Activated CD8-positive, alpha-beta memory T cell treated with anti-CD3 and anti-CD28 coated beads, Interleukin-2, amount 50 U/mL, for 24 hours (primary cell): ENCODE measurements around the gene CD180.

Source experiments
- DNase-seq: peaks from one replicate; pipeline ENCODE4 v3.0.0-alpha.2; 2020; ENCODE audit errors: extremely low read depth

CD180 gene

DNA sequence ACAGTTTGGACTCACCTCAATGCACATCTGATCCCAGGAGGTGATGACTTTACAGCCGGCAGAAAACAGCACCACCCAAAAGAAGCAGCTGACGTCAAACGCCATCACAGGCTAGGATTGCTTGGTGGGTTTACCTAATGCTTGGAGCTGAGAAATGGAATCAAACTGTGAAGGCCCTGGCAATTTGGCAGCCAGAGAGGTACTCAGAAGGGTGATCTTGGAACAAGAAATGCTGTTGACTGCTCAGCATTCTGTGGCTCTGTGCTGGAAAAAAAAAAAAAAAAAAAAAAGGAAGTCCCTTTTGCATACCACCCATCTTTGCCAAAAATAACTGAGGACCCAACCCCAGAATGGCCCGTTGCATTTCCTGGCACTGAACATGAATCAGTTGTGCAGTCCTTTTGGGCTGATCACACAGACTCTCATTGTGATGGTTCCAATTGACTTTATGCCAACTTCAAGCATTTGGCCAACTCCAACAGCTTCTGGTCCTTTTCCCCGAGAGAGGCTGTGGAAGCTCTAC lies at the start of gene CD180:
Gene CD180 (minus strand): TSS at position 263 of the 523 bp plus-strand sequence. CDS start 158 bp downstream, at position 105.
- no peak for DNase-seq

DNA sequence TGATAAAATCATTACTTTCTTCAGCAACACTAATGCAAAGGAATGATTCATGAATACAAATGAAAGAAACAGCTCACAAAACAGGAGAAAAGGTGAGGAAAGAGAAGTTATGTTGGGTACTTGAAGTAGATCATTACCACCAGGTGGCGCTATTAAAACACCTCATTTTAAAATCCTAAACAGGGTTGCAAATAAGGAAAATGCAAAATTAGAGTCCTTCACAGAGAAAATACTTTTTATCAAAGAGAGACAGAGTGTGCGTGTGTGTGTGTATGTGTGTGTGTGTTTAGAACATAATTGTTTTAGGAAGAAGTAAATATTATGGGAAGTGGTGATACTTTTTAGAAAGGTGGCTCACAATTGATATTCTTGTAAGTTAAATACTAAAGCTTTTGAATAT lies 49.5 kb upstream of the CD180 start:
- no peak for DNase-seq

DNA sequence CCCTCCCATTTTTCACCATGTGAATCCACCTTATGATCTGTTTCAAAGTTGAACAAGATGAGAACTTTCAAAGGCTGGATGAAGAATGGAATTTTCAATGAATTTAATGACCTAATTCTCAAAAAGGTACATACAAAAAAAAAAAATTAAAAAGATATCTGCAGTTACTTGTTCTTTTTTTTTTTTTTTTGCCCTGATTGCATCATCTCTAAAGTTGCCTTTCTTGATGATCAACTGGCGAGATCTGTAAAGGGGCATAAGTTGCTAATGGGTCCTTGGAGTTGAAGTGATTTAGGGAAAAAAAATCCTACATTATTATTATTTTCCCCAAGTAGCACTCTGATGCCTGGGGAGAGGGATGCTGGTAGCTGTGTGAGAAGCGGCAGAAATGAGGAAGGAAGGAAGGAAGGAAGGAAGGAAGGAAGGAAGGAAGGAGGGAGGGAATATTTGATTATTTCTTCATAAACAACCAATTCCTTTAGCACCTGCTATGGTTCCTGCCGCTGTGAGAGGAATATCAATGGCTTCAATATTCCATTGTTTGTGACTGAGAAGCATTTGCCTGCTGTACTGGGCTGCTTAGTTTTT lies 48.8 kb upstream of the CD180 start:
- DNase-seq, result no peak

DNA sequence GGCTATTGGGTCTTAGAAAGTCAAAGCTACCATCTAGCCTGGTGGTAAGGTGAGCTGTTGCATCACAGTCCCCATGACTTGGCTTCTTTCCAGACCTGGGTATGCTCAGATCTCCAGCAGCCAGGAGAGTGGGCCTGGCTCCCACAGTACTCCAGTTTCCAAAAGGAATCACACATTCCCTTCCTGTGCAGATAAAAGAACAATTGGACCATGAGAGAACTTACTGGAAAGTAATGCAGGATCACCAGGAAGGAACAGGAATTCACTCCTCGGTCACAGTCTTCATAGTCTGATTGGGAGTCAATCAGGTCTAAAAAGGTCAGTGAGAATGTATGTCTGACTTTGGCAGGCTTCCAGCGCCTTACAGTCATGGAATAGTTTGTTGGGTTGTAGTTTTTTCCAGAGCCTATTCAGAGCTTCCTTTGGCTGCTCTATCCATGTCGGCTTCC lies 47.8 kb upstream of the CD180 start:
- no peak for DNase-seq

DNA sequence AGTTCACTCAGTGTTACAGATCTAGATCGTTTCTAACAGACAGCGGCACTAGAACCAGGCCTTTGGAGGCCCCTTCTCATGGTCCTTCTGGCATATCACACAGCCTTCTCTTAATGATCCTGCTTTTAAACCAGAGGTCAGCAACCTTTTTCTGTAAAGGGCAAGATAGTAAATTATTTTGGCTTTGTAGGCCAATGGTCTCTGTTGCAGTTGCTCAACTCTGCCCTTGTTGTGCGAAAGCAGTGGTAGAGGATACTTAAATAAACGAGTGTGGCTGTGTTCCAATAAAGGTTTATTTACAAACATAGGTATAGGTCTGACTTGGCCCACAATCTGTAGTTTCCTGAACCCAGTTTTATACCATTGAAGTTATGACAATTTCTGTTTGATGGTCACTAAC lies 47.3 kb upstream of the CD180 start:
- DNase-seq, result no peak

DNA sequence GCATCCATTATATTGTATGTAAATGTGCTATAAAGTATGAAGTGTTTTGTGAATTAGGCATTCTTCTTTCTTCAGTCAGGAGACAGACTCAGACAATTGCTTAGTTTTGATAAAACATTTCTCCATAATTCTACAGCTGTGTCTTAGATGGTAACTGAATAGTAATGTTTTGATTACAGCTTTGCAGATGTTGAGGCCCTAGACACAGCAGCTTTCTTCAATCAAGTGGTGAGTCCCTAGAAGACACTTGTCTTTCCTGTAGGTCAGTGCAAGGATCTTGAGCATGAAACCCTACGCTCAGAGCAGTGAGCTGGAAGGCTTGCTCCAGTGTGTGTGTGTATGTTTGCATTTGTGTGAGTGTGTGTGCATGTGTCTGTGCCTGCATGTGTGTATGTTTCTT lies 46.8 kb upstream of the CD180 start:
- no peak for DNase-seq

DNA sequence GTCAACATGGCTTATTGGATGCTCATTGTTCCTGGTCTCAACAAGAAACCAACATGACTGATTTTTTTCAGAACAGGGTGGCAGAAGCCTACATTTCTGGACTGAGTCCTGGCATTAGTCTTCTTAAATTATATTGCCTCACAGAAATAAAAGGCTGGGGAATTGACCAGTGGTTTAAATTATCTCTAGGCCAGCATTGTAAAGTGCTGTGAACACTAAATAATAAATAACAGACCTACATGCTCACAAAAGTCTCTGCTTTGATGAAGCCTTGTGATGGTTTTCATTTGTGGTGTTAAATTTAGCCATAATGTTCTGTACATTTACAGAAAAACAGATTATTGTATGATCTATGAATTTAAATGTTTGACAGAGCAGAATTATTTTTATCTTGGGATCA lies 44.7 kb upstream of the CD180 start:
- DNase-seq, result no peak

DNA sequence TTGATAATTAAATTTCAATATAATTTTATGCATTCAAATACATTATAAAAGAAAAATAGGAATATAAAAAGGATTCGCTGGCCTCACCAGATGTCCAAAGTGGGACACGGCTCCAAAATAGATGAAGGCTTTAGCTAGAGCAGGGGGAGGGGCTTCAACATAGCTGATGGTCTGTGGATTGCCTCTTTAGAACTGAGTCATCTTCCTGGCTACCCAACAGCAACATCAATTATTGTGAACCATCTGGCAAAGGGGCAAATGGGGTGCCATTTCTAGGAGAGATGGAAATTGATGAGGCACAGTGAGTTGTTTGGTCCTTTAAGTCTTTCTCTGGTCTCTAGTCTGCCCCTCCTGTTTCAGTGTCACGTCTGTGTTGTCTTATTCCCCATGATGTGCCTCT lies 44.2 kb upstream of the CD180 start:
- no peak for DNase-seq

DNA sequence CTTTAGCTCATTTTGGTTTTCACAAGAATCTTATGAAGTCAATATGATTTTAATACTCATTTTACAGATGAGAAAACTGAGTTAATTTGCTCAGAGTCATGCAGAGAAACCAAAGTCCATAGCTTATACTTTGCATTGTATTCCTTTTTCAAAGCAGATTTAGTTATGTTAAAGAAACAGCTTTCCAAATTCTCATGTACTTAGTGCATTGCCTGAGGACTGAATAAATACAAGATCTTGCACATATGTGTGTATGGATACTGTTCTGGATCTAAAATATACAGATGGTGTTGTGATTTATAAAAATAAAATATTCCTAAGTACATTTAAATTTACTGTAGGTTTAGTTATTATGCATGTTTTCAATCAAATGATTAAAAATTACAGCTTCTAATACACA lies 43.5 kb upstream of the CD180 start:
- DNase-seq, result no peak

DNA sequence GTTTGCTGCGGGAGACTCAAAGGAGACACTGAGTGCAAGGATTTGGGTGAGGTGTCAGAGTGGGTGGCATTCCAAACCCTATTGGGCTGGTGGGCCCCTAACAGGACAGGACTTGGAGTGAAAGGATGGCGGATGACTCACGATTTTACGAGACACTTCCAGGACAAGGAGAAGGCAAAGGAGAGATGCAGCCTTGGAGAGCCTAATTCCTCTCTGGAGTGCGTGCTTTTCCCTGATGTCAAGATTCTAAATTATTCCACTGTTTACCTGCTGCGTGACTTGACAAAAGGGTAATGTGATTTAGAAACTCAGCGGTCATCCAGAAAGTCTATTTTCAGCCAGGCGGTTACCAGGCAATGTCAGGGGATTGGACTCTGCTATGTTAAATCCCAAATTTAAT lies 41.6 kb upstream of the CD180 start:
- no peak for DNase-seq

DNA sequence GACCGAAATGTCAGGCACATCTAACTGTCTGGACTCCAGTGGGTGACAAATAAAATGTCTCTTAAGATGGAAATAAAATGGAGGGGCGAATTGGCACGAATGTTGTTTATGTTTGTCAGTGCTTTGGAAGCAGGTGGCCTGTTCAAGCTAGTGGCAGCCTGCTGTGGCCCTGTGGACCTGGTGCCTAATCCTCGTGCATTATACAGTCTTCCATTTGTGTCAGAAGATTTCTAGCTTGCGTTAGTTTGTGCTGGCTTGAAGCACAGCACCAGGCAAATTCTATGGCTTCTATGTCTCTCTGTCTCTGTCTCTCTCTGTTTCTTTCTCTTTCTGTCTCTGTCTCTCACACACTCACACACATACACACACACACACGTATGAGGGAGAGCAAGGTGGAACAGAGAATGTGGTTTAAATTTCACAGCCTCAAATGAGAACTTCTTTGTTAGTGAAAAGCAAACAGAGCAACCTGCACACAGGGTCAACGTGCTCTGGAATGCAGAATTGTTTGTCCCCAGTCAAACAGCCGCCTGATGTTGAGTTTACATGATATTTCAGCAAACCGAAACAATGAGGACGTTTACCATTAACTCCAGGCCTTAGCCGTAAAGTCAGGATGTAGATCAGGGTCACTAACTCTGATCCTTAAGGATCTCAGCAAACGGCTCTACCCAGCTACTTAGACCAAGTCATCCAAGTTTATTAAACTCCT lies 39.0 kb upstream of the CD180 start:
- DNase-seq, result no peak

DNA sequence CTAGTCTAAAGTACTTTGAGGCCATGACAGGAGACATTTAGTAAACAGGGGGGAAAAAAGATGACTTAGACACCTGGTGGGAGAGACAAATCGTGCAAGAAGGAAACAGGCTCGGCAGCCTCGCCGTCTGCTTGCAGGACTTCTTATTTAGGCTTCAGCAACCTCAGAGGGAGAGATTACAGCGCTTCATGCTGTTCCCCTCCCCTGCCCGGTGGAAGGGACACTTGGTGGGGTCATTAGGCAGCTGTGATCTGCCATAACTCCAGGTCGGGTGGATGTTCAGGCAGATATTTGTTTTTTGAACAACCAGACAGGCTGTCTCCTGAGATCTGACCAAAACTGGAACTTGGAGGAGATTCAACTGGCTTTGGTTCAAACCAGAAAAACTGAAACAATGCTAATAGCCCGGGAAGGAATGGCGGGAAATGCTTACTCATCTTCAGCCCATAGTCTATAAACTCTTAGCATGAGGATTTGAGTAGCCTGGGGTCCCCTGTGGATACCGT lies 38.1 kb upstream of the CD180 start:
- DNase-seq, result no peak

DNA sequence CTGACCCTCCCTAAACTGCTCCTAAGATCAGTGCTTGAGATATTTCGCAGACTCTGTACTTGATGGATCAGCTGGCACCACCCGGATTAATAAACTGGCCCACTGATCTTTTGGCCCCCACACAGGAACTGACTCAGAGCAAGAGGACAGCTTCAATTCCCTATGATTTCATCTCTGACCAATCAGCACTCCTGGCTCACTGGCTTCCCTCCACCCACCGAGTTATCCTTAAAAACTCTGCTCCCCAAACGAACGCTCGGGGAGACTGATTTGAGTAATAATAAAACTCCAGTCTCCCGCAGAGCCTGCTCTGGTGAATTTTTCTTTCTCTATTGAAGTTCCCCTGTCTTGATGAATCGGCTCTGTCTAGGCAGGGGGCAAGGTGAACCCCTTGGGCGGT lies 36.5 kb upstream of the CD180 start:
- no peak for DNase-seq

DNA sequence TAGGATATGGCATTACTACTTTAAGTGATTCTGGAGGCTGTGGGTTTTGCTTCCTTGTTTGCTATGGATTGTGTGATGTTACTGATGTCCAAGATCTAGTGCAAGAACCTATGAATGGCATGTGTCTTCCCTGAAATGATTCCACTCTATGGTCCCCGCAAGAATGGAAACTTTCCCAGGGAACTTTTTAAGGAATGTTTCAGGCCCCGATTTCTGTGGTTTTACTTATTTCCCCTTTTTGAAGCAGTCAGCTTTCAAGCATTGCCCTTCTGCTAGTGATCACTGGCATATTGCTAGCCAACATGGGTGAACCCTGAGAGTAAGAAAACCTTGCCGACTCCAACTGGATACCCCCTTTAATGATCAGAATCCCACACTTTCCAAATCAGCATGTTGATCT lies 26.6 kb upstream of the CD180 start:
- no peak for DNase-seq

DNA sequence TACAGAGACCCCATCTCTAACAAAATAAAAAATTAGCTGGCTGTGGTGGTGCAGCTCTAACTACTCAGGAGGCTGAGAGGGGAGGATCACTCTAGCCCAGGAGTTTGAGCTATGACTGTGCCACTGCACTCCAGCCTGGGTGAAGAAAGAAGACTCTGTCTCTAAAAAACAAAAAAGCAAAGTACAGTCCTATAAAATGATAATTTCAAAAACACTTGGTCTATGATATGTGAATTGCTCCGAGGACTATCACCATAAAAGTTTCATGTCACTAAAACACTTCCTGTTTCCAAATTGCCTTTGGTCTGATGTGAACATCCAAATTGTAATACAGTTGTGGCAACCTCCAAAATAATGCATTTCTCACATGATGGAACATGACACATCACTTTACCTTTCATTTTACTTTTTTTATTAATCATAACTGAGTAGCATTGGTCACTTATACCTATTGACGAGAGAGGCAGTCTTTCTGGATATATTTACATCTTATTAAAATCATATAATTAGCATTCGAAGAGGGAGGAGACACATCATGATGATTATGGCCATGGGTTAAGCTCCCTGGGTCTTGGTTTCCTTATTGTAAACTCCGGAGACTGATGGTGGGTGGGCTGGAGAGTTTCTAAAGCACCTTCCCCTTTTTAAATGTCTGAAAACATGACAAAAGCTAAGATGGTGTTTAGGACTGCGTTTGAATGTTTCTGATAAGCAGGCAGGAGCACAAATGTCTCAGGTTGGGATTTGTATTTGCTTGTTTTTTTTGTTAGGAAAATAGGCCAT lies 25.8 kb upstream of the CD180 start:
- no peak for DNase-seq

DNA sequence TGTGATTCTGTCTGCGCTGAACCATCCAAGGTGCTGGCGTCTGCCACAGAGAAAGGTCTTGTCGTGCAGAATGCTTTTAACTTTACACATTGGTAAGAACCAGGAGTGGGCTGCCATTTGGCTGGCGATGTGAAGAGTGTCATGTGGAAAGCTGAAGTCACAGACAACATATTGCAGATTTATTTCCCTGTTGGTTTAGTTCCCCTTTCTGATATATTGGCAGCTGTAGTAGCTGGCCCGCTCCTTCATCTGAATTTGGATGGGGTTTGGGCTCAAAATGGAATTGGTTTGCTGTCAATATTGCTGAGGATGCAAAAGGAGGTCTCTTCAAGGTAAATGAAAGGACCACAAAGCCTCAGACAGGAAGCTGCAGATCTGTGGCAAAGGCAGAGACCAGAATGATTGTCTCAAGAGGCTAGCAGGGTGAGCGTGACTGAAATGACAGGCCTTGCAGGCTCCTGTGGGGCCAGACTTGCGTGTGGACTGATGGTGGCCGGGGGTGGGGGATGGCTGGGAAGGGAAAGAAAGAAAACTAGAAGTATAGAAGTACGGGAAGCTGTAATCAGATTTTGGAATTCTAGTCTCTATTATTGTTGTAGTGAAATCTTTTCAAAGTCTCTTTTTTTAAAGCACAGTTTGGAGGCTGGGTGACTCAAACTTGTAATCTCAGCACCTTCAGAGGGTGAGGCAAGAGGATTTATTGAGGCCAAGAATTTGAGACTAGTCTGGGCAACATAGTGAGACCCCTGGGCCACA lies 25.1 kb upstream of the CD180 start:
- DNase-seq, result no peak

DNA sequence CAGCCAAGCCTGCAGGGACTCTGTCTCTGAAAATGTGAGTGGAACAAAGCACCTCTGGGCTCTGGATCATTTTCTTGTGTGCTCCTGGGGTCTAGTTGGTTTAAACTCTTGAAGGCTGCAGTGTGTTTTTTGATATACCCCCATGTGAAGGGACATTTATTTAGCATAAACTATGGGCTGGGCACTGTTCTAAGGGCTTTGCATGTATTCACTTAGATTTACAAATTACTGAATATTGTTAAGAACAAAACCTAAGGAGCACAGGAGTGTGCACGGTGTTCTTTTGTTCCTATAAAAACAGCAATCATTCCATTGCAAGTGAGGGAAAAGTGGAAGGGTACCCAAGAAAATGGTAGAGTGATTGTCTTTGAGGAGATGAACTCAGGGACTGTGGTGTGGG lies 20.0 kb upstream of the CD180 start:
- DNase-seq, result no peak

DNA sequence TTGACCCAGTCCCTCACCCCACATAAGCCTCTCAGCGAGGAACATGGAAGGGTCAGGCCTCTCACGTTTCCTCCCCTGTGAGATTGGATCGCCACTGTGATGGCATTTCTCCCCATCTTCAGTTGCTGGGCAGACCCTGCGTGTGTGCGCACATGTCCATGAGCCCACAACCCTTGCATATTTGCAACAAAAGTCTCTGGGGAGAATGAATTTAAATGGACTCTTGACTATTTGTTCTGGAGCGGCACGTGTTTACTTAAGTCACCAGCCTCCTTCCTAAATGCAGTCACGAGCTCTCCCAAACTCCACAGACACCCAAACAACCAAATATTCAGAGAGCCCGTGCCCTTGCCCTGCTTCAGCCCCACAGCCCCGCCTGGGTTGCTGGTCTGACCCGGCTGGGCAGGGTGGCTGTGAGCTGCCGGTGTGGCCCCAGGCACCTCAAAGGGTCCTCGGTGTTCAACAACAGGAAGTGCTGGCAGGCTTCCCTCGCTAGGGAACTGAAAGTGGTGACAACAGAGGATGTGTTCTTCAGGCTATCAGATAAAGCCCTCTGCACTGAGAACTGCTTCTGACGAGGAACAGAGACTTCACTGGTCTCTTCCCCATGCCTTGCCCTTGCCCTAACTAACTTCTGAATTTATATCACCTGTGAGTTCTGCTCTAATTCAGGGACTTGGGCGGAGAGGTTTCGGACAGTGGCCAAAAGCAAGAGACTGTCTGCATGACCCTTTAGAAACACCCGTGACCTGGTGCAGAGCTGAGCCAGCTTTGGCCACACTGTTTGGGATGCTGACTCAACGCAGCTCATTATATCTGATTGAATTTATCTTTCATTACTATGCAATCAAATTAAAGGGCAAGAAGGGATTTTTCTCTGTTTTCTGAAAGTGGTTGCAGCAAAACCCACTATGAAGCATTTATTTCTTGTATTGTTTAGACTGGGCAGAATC lies 19.2 kb upstream of the CD180 start:
- no peak for DNase-seq

DNA sequence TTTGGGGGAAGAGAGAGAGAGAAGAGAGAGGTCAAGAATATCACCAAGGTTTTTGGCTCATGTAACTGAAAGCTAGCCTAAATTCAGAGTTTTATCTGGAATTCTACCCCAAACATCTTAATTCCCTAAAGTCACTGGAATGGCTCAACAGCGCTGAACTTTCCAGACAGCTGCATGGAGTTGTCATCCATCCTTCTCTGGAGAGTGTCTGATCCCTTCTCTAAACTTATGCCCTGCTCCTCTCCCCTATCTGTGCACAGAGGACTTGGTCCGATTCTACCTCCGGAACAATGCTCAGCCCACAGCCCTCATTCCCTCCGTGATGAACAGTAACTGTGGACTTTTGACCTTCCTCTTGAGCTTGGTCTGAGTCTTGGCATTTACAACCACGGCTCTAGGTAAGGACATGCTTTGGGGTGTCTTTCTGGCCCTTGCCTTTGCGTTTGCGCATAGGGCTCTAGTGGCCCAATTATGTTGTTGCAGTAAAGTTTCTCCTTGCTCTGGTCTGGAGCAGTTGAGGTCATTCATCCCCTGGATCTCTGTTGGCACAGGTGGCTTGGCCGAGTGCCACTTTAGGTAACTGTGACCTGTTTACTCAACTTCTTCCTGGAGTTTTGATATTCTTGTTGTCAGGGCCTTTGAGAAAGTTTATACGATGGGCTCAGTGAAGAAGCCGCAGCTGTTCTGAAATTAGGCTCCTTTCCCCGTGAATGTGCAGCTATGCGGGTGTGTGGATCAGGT lies 18.3 kb upstream of the CD180 start:
- DNase-seq, result no peak

DNA sequence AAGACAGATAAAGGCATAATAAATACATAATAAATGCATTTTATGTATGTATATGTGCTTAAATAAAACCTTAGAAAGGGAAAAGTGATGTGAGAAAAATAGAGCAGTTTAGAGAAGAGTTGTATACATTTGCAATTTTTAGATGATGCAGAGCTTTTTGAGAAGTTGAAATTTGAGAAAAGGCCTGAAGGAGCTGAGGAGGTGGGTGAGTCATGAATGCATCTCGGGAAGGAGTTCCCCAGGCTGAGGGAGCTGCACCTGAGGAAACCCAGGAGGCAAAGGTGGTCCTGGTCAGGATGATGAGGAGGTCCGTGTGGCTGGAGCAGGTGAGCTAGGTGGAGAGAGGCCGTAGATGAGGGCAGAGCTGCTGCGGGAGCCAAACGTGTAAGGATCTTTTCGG lies 17.4 kb upstream of the CD180 start:
- DNase-seq, result no peak
